SK-N-SH (cell line): ENCODE results near the gene PRR20G. TPM values are rescaled to one million over a fixed set of nuclear protein-coding genes. Genes with fewer than 3 reads are reported as not detected.

Experiments used
- CTCF ChIA-PET: fragments of 300-600, 350-600 bp; formaldehyde crosslinking; extraction: SDS; loops from one replicate; lab custom pipeline; 2021; lab: Yijun Ruan, JAX
- POLR2A ChIA-PET: fragments of 350-600 bp; sonication (Branson Sonifier 250); formaldehyde crosslinking; extraction: SDS; loops from one replicate; lab custom pipeline; 2020; ENCODE audit warnings: antibody characterized with exemption, inconsistent platforms; lab: Yijun Ruan, JAX
- DNase-seq: peaks from one replicate; pipeline ENCODE4 v3.0.0; 2012
- H2AFZ ChIP-seq: fragments of 200-600 bp; sonication (generic); 2 replicates; pipeline ENCODE4 v1.8.1; 2016; ENCODE audit warnings: antibody characterized with exemption, mild to moderate bottlenecking, low read depth
- H3F3A ChIP-seq: fragments of 200-600 bp; sonication (generic); replicated peaks from 2 replicates; pipeline ENCODE3; 2016; ENCODE audit warnings: antibody characterized with exemption, mild to moderate bottlenecking; ENCODE audit not compliant: insufficient read depth
- H3K27ac ChIP-seq, 2 experiments: fragments of 200-500 bp in 1 of 2; fragments of 200-600 bp in 1 of 2; sonication (Bioruptor generic) in 1 of 2; sonication (generic), shearing (Covaris generic) in 1 of 2; 2 replicates each; pipeline versions ENCODE4 v1.5.1 to v1.6.1; 2014 to 2016; ENCODE audit warnings: low read depth in 2 of 2, inconsistent platforms in 1 of 2, low read length in 1 of 2, mild to moderate bottlenecking in 1 of 2, mixed read lengths in 1 of 2
- H3K27me3 ChIP-seq: fragments of 200-600 bp; sonication (generic), shearing (Covaris generic); 2 replicates; pipeline ENCODE4 v1.6.1; 2016; ENCODE audit warnings: mixed run types; ENCODE audit not compliant: insufficient read depth
- H3K36me3 ChIP-seq, 2 experiments: fragments of 200-500 bp in 1 of 2; fragments of 200-600 bp in 1 of 2; sonication (Bioruptor generic) in 1 of 2; sonication (generic) in 1 of 2; replicated peaks in 1 of 2; 2 replicates each; pipeline versions ENCODE3 to v1.5.1; 2014 to 2016; ENCODE audit warnings: low read length in 1 of 2, mild to moderate bottlenecking in 1 of 2; ENCODE audit not compliant: insufficient read depth in 2 of 2, control insufficient read depth in 1 of 2
- H3K4me1 ChIP-seq, 2 experiments: fragments of 200-500 bp in 1 of 2; fragments of 200-600 bp in 1 of 2; sonication (Bioruptor generic) in 1 of 2; sonication (generic), shearing (Covaris generic) in 1 of 2; 2 replicates each; pipeline versions ENCODE4 v1.5.1 to v1.6.1; 2014 to 2016; ENCODE audit warnings: low read depth in 1 of 2, low read length in 1 of 2, mixed run types in 1 of 2; ENCODE audit not compliant: insufficient read depth in 2 of 2, control insufficient read depth in 1 of 2
- H3K4me2 ChIP-seq: fragments of 200-600 bp; sonication (generic), shearing (Covaris generic); 2 replicates; pipeline ENCODE4 v1.6.1; 2017; ENCODE audit warnings: mixed run types
- H3K4me3 ChIP-seq, 2 experiments: fragments of 200-500 bp in 1 of 2; fragments of 200-600 bp in 1 of 2; sonication (Bioruptor generic) in 1 of 2; sonication (generic), shearing (Covaris generic) in 1 of 2; 2 replicates each; pipeline versions ENCODE4 v1.5.1 to v1.8.1; 2014 to 2016; ENCODE audit warnings: low read depth in 2 of 2, inconsistent platforms in 1 of 2, low read length in 1 of 2, mild to moderate bottlenecking in 1 of 2, mixed read lengths in 1 of 2, moderate library complexity in 1 of 2
- H3K79me2 ChIP-seq: fragments of 200-600 bp; sonication (generic); 2 replicates; pipeline ENCODE4 v1.8.1; 2017; ENCODE audit warnings: mild to moderate bottlenecking; ENCODE audit not compliant: insufficient read depth
- H3K9ac ChIP-seq: fragments of 200-600 bp; sonication (generic); 2 replicates; pipeline ENCODE4 v1.6.1; 2017; ENCODE audit warnings: mixed run types
- H3K9me2 ChIP-seq: fragments of 200-600 bp; sonication (generic); 2 replicates; pipeline ENCODE4 v1.6.1; 2017; ENCODE audit warnings: mixed run types
- H3K9me3 ChIP-seq: fragments of 200-600 bp; sonication (generic); 2 replicates; pipeline ENCODE4 v1.6.1; 2017; ENCODE audit warnings: mixed run types, mild to moderate bottlenecking, moderate library complexity
- H4K20me1 ChIP-seq: fragments of 200-600 bp; sonication (generic); 2 replicates; pipeline ENCODE4 v1.6.1; 2017; ENCODE audit warnings: mild to moderate bottlenecking, mixed run types; ENCODE audit not compliant: insufficient read depth
- SMC3 ChIP-seq: IDR thresholded peaks from 2 replicates; pipeline ENCODE4 v1.6.1; 2012; ENCODE audit warnings: low read depth, low read length, improper control_type of control experiment
- polyA plus RNA-seq, 3 experiments: library from polyadenylated mRNA; depleted of rRNA; stranded (reverse); fragments of >200 nt; gene quantifications; 2 replicates each; pipeline ENCODE4 v1.2.3, GENCODE V29; 2012
- small RNA-seq, 7 experiments: library from RNA; depleted of rRNA; stranded (forward); fragments of <200 nt; gene quantifications; one replicate each; pipeline ENCODE3, GENCODE V24; 2012

The PRR20G gene
- polyA plus RNA-seq, 1 of the 3 experiments (the other 2 are of a cell fraction): not detected

- Histone ChIP-seq H3K9me3 (no peaks in the 10 kb centered on the region), H3K9me2 (no peaks in the 10 kb centered on the region), H2AFZ (no peak overlapping the region), H3K4me2 (no peak overlapping the region), H3K36me3 (no peaks in the 10 kb centered on the region), H3K27ac (no peak overlapping the region), H3F3A (no peaks in the 10 kb centered on the region), H3K9ac (no peak overlapping the region), H3K79me2 (no peaks in the 10 kb centered on the region), H4K20me1 (no peaks in the 10 kb centered on the region), H3K4me1 (no peaks in the 10 kb centered on the region; a peak in 1 of 4 replicates), H3K4me3 (no peak overlapping the region), H3K27me3 (no peaks in the 10 kb centered on the region)
- TF ChIP-seq SMC3: no peak
- POLR2A ChIA-PET: no interaction called here
- CTCF ChIA-PET: no interaction called here
- no peak for DNase-seq
Measured at GRCh38 chr3:127234778-127235177, 53.1 kb downstream of the PRR20G start.

Small RNAs within 50 kb of the gene (small RNA-seq; reads per million reads assigned to genes)
- 0 reads per million in 7 experiments for gene RNU6-1047P

Other genes starting within 250 kb of the PRR20G start
- not detected in 2 replicates for gene PRR23E, start 94.9 kb downstream of the PRR20G start, polyA plus RNA-seq (2012; rRNA removed)